ENCODE measurements around the gene SLC35G1.

The SLC35G1 gene

GRCh38 chr10:93876381-93876780 is 17.4 kb upstream of the SLC35G1 start:
- in situ Hi-C loops (cut with HindIII; ENCODE audit: low sequenced_read_pairs), result no loop called here

DNA sequence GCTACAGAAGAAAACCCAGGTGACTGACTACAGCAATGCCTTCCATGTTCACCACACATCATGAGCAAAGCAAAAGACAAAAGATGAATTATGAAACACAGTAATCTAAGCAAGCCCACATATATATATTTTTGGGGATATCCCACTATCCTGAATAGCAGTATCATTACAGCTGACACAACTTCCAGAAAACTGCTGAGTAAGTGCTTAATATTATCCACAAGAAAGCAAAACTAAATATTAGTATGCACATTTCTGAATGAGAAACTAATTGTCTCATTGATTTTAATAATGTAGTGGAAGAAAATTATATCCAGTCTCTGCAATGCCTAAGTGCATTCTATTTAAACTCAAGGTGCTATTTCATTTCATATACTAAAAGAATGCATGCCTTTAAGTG is 14.5 kb upstream of the SLC35G1 start:
- in situ Hi-C loops (cut with HindIII; ENCODE audit: low sequenced_read_pairs), result no loop called here

DNA sequence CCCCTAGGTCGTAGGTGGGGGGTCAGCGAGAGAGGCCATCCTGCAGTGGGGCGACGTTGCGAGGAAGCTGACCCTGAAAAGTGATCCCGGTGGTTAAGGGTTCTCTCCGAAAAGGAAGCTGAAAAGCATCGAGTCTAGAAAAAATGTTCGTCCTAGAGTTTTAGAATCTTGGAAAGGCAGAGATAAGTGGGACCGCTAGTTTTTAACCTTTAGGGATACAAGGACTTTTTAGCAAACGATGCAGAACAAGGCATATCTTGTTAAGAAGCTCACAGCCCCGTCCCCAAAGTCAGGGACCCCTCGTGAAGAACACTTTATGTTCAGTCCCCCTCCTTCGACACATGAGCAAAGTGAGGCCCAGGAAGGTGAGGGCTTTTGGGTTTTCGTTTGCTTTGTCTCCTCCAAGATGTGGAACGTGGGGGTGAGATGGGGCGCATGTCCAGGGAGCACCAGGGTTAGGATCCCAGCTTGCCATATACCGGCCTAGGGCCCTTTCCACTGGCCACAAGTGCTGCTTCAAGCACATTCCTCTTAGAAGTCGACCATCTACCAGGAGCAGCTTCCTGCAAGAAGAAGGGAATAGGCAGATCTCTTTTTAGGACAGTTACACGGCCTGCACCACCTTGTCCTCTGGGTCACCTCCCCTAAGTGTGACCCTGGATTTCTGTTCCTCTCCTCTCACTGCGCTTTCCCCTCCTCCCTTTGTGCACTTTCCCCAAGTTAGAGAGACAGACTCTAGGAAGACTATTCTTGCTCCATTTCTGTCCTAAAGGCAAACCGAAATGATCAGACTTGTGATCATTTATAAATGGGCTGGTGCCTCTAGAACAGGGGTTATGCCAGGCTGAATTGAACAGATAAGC is 969 bp downstream of the SLC35G1 start:
- in situ Hi-C loops (cut with HindIII; ENCODE audit: low sequenced_read_pairs), result no loop called here

DNA sequence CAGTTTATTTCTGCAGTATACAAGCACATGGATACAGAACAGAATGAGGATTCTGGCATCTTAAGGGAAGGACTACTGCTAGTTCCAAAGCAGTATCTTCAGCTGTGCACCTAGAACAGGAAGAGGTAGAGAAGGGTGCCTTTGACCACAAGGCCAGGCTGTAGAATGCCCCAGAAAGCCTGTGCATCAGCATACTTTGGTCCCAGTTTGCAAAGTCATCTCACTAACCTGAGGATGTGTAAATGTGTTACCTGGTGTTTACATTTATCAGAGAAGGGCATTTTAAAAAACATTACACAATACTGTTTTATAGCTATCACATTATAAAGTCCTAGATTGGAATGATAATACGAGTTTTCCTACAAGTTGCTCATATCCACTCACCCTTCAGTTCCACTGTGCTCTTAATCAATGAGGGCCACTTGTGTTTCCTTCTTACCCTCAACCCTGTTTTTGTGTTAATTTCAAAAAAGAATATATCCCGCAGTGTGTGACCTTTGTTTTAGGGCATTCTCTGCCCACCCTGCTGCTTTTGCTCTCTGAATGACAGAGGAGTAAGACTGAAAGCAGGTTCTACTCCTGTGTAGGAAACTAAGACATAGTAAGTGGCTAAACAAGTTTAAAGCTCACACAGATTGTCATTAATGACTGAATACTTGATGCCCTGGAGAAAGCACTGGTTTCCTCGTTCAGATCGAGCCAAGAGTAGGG is 3.4 kb downstream of the SLC35G1 start:
- in situ Hi-C loops (cut with HindIII; ENCODE audit: low sequenced_read_pairs), result no loop called here

GRCh38 chr10:93899109-93899508 is 5.3 kb downstream of the SLC35G1 start:
- in situ Hi-C loops (cut with HindIII; ENCODE audit: low sequenced_read_pairs), result no loop called here

DNA sequence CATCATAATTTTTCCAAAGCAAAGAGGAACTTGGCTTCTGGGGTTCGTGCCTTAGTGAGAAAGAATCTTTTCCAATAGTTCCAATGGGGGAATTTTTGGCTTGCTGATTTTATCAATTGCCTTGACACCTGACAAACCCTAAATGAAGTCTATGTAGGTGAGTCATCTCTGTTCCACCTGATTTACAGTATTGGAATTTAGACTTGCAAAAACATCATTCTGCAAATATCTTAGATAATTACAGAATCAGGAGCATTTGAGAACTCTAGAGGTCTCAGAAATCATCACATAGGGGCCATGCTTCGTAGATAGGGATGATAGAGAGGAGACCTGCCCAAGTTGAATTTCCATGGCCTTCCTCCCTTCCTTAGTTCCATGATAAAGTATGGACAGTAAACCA is 9.3 kb downstream of the SLC35G1 start:
- in situ Hi-C loops (cut with HindIII; ENCODE audit: low sequenced_read_pairs), result loop anchor here (25.0 kb wide), 1 partner anchor 434 kb away; no protein-coding TSS in a partner anchor

- in situ Hi-C loops (cut with HindIII; ENCODE audit: low sequenced_read_pairs), result loop anchor here (25.0 kb wide), 1 partner anchor 432 kb away; no protein-coding TSS in a partner anchor
These were observed 11.1 kb downstream of the SLC35G1 start for GRCh38 chr10:93904901-93905300.

GRCh38 chr10:93907059-93907458 is 13.3 kb downstream of the SLC35G1 start:
- in situ Hi-C loops (cut with HindIII; ENCODE audit: low sequenced_read_pairs), result loop anchor here (25.0 kb wide), 1 partner anchor 430 kb away; no protein-coding TSS in a partner anchor

DNA sequence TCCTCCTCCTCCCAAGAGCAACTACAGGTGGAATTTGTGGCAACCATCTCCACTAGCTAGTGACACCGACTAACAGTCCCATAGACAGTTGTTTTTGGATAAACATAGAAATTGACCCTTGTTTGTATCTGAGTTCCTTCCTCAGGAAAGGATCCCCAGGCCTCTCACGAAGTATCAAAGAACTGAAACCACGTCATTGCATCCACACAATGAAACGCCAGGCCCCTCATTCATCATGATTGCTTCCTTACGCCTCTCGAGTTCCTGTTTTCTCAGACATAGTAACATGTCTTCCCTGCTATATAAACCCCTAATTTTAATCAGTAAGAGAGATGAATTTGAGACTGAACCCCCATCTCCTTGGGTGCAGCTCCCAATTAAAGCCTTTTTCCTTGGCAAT is 18.1 kb downstream of the SLC35G1 start:
- in situ Hi-C loops (cut with HindIII; ENCODE audit: low sequenced_read_pairs), result loop anchor here (25.0 kb wide), 1 partner anchor 425 kb away; no protein-coding TSS in a partner anchor

GRCh38 chr10:93912444-93912843 is 18.7 kb downstream of the SLC35G1 start:
- in situ Hi-C loops (cut with HindIII; ENCODE audit: low sequenced_read_pairs), result loop anchor here (25.0 kb wide), 1 partner anchor 425 kb away; no protein-coding TSS in a partner anchor

- in situ Hi-C loops (cut with HindIII; ENCODE audit: low sequenced_read_pairs), result loop anchor here (25.0 kb wide), 1 partner anchor 424 kb away; no protein-coding TSS in a partner anchor
These were observed 19.9 kb downstream of the SLC35G1 start for GRCh38 chr10:93913706-93914105.

DNA sequence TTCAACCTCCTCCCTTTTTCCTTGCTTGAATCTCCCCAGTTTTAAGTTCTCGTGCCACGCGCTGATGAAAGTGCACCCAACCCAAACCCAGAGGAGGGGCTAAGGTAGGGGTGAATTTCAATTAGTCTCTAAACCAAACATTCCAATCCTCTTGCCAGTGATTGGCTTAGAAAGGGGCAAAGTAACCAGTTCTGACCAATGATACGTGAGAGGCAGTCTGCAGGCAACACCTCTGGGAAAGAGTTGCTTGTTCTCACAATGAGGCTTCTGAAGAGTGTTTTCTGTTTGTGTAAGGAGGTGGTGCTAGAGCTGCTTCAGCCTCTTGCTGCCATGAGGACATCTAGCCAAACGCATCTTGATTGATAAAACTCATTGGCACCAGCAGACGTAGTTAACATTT is 21.8 kb downstream of the SLC35G1 start:
- in situ Hi-C loops (cut with HindIII; ENCODE audit: low sequenced_read_pairs), result loop anchor here (25.0 kb wide), 1 partner anchor 422 kb away; no protein-coding TSS in a partner anchor

DNA sequence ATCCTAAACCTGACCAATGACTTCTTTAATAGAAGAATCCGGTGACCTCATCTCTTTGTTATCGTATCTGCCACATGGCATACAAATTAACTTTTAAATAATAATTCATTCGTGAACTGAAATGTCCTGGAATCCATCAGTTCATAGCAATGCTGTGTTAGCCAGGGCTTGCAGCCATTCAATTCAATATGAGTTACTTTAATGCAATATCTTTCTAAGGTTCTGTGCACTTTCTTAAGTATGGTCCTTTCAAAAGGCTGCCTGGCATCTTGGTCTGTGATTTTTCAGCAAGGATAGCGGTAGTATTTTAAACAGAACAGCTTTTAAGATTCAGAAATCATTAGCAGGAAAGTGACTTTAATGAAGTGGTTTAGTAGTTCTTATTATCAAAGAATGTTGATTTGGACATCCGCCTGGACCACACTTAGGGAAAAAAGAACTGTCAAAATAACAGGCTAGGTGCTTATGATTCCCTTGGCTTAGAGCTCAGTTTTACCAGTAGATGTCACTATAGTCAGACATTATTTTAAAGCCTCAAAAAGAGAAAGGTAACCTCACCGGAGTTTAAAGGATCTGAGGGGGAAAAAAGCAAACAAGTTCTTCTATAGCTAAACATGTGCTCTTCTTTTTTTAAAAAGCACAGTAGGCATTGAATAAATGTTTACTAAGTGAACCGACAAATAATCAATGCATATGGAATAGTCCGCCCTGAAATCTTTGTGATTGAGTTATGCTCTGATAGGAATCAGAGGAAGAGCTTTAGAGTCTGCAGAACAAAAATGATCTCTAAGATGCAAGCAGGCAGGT is 22.7 kb downstream of the SLC35G1 start:
- in situ Hi-C loops (cut with HindIII; ENCODE audit: low sequenced_read_pairs), result loop anchor here (25.0 kb wide), 1 partner anchor 421 kb away; no protein-coding TSS in a partner anchor

- in situ Hi-C loops (cut with HindIII; ENCODE audit: low sequenced_read_pairs), result loop anchor here (25.0 kb wide), 1 partner anchor 420 kb away; no protein-coding TSS in a partner anchor
These were observed 23.2 kb downstream of the SLC35G1 start for GRCh38 chr10:93917064-93917391.

DNA sequence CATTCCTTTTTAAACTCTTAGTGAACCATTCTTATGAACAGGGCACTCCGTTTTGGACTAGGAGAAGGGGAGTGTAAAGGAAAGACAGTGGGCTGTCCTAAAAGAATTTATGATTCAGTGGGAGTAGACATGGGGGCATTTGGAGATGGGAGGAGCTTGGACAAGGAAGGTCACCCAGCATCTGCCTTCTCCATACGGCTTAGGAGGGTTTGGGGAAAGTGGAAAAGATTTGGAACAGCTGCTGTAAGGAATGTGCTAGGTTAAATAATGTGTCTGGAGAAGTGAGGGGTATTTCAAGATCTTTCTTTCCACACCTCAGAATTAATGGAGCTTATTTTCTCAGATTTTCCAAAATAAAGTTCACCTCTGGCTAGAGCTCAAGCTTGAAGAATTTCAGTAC is 24.0 kb downstream of the SLC35G1 start:
- in situ Hi-C loops (cut with HindIII; ENCODE audit: low sequenced_read_pairs), result loop anchor here (25.0 kb wide), 1 partner anchor 419 kb away; no protein-coding TSS in a partner anchor

GRCh38 chr10:93921338-93921737 is 27.6 kb downstream of the SLC35G1 start:
- in situ Hi-C loops (cut with HindIII; ENCODE audit: low sequenced_read_pairs), result loop anchor here (25.0 kb wide), 1 partner anchor 416 kb away; no protein-coding TSS in a partner anchor

DNA sequence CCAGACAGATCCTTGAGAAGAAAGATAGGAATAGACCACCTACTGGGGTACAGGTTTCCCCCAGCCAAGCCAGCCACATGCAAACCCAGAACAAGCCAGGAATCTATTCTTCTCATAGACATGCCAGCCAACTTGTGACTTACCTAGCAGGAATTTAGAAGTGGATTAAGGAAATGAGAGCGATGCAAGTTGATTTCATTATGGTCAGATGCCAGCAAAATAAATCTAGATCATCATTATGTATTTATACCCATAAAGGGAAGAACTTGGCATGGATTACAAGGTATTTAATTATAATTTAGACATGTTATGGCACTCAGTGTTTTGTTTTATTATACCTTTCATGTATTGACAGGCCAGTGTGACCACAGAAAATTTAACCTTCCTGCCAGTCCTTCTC is 32.8 kb downstream of the SLC35G1 start:
- in situ Hi-C loops (cut with HindIII; ENCODE audit: low sequenced_read_pairs), result no loop called here

DNA sequence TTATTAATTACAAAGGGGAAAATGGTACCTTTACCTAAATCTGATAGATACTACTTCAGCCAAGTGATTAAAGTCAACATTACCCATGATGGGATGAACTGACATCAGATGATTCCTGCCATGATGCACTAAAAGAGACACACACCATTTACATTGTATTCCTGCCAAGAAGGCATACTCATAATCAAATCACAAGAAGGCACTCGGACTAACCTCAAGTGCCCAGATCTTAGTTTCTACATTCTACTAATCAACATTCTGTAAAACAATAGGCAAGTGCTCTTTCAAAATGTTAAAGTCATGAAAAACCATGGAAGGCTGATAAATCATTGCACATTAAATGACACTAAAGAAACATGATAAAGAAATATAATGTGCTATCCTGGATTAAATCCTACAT is 44.4 kb downstream of the SLC35G1 start:
- in situ Hi-C loops (cut with HindIII; ENCODE audit: low sequenced_read_pairs), result no loop called here

- in situ Hi-C loops (cut with HindIII; ENCODE audit: low sequenced_read_pairs), result no loop called here
These were observed 47.1 kb downstream of the SLC35G1 start for GRCh38 chr10:93940881-93941280.

DNA sequence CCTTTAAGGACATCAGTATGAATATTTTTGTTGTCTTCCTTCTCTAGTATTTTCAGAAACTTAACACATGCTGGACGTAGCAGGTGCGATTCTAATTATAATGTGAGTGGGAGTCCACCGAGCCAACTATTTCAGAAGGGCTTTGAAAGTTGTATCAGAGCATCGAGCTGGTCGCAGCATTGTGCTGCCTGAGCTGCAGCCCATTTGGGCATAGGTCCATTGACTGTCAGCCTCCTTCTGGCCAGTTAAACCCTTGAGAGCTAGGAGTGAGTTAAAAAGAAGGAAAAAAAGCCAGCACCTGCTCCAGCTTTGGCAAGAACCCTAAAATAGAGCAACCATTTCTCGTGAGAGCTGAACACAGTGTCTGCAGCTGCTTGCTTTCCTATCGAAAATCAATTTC is 47.8 kb downstream of the SLC35G1 start:
- in situ Hi-C loops (cut with HindIII; ENCODE audit: low sequenced_read_pairs), result no loop called here

GRCh38 chr10:93945819-93946218 is 52.0 kb downstream of the SLC35G1 start:
- in situ Hi-C loops (cut with HindIII; ENCODE audit: low sequenced_read_pairs), result no loop called here

Measured in DLD1 (cell line).